Chondrocyte (in vitro differentiated cells): ENCODE measurements around the gene MLLT6. TPM values are rescaled to one million over a fixed set of nuclear protein-coding genes. Genes with fewer than 3 reads are reported as not detected.
A peak's percentile ranks its signal among the peaks of the same experiment; 100 is the strongest.

Source experiments
- DNase-seq: peaks from one replicate; pipeline ENCODE4 v3.0.0; 2021; ENCODE audit warnings: mixed read lengths, low spot score
- H3K27ac Mint-ChIP-seq: one replicate; pipeline ENCODE4 v1.8.0; 2021; ENCODE audit warnings: mild to moderate bottlenecking, moderate library complexity, mixed read lengths; ENCODE audit not compliant: unreplicated experiment
- H3K27me3 Mint-ChIP-seq: 2 replicates; pipeline ENCODE4 v1.8.0; 2021; ENCODE audit warnings: low read depth, mixed read lengths
- H3K36me3 Mint-ChIP-seq: 2 replicates; pipeline ENCODE4 v1.8.0; 2021; ENCODE audit warnings: low read depth, mixed read lengths
- H3K4me1 Mint-ChIP-seq: 2 replicates; pipeline ENCODE4 v1.8.0; 2021; ENCODE audit warnings: low read depth, mild to moderate bottlenecking, mixed read lengths
- H3K4me3 Mint-ChIP-seq: one replicate; pipeline ENCODE4 v1.8.0; 2021; ENCODE audit warnings: mild to moderate bottlenecking, moderate library complexity, mixed read lengths; ENCODE audit not compliant: unreplicated experiment
- H3K9me3 Mint-ChIP-seq: 2 replicates; pipeline ENCODE4 v1.8.0; 2021; ENCODE audit warnings: low read depth, mixed read lengths
- CTCF ChIP-seq: fragments of 200-600 bp; sonication (generic); IDR thresholded peaks from 2 replicates; pipeline ENCODE4 v1.5.0; 2021; ENCODE audit warnings: antibody characterized with exemption, mild to moderate bottlenecking, moderate library complexity
- total RNA-seq: library from RNA; stranded (reverse); gene quantifications from 3 replicates; pipeline ENCODE4 v1.2.1, GENCODE V29; 2021

The MLLT6 gene
- total RNA-seq, 1 donor from 2014 or later = 50.0 TPM

- DNase-seq = no peak
- TF ChIP-seq CTCF = peak; percentile 58
- H3K27me3 Mint-ChIP-seq = peaks cover 30% of the 10 kb centered on the region
Observed at GRCh38 chr17:38674014-38674748, 30.9 kb upstream of the MLLT6 start.

GRCh38 chr17:38674749-38675615 is 30.1 kb upstream of the MLLT6 start, which contains the start of gene EPOP:
TSS of gene EPOP (minus strand) at chr17:38674957. CDS start at chr17:38674495, 462 bp downstream.
- Mint-ChIP-seq H3K27me3 (peaks cover 22% of the 10 kb centered on the region), H3K4me3 (peak within 1 kb of the TSS; percentile 50), H3K27ac (no peak within 1 kb of the TSS), H3K36me3 (no peaks in the 10 kb centered on the region), H3K9me3 (no peaks in the 10 kb centered on the region), H3K4me1 (peaks cover 11% of the 10 kb centered on the region)
- DNase-seq = peak; percentile 95
- peak; percentile 37 for TF ChIP-seq CTCF

More at GRCh38 chr17:38674014-38674748, 30.9 kb upstream of the MLLT6 start:
- H3K36me3 Mint-ChIP-seq = no peaks in the 10 kb centered on the region
- H3K9me3 Mint-ChIP-seq = no peaks in the 10 kb centered on the region
- no peak overlapping the region for H3K4me3 Mint-ChIP-seq
- no peak overlapping the region for H3K27ac Mint-ChIP-seq
- H3K4me1 Mint-ChIP-seq = peaks cover 11% of the 10 kb centered on the region

- Mint-ChIP-seq H3K27ac (peak overlapping the region; percentile 59), H3K27me3 (peaks cover 9% of the 10 kb centered on the region), H3K9me3 (no peaks in the 10 kb centered on the region), H3K4me3 (no peak overlapping the region), H3K36me3 (no peaks in the 10 kb centered on the region), H3K4me1 (peaks cover 11% of the 10 kb centered on the region)
- peak; percentile 88 for TF ChIP-seq CTCF
- no peak for DNase-seq
Observed at GRCh38 chr17:38676706-38677504, 28.2 kb upstream of the MLLT6 start.

- Mint-ChIP-seq H3K4me3 (no peak overlapping the region), H3K36me3 (no peaks in the 10 kb centered on the region), H3K27ac (no peak overlapping the region), H3K9me3 (no peaks in the 10 kb centered on the region), H3K27me3 (peaks cover 3% of the 10 kb centered on the region), H3K4me1 (peaks cover 11% of the 10 kb centered on the region)
- no peak for TF ChIP-seq CTCF
- DNase-seq = no peak
Observed at GRCh38 chr17:38677819-38678218, 27.3 kb upstream of the MLLT6 start.

- Mint-ChIP-seq H3K4me1 (peaks cover 8% of the 10 kb centered on the region), H3K9me3 (no peaks in the 10 kb centered on the region), H3K4me3 (no peak overlapping the region), H3K36me3 (no peaks in the 10 kb centered on the region), H3K27me3 (peaks cover 3% of the 10 kb centered on the region), H3K27ac (no peak overlapping the region)
- no peak for DNase-seq
- TF ChIP-seq CTCF = no peak
Observed at GRCh38 chr17:38681096-38681495, 24.0 kb upstream of the MLLT6 start.
